ENCODE measurements around the gene VCL. TPM values are rescaled to one million over a fixed set of nuclear protein-coding genes. Genes with fewer than 3 reads are reported as not detected.

Gene VCL
- total and polyA plus RNA-seq, 9 of the 15 experiments (the other 6 are each of a cell fraction or from before 2014, with no cell fraction given), result 29.8 to 186 (median 76.4) TPM

DNA sequence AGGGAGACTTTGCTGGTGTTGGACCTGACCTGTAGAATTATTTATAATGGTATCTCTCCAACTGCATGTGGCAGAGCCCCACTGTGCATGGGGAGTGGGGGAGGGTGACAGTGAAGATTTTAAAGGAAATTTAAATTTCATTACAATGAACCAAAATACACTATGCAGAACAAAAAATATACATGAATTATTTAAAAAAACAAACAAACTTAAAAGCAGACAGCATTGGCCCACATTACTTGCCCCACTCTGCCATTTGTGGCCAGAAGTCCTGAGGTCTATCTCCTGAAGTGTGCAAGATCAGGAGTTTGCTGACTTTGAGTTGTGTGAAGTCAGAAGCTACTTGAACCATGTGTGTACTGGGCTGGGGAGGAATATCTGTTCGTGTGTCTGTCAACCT, 112.2 kb downstream of the VCL start (continued):
- TF ChIP-seq MTA3 (IDR thresholded peaks at IDR 0.05; ENCODE audit: borderline replicate concordance), result no peak
- no peak for TF ChIP-seq MYNN (IDR thresholded peaks at IDR 0.05)
- no peak for TF ChIP-seq MYNN (CRISPR knock-in tag; IDR thresholded peaks at IDR 0.05)
- TF ChIP-seq TEAD1 (CRISPR knock-in tag; IDR thresholded peaks at IDR 0.05), result no peak
- TF ChIP-seq, protein P1, sequence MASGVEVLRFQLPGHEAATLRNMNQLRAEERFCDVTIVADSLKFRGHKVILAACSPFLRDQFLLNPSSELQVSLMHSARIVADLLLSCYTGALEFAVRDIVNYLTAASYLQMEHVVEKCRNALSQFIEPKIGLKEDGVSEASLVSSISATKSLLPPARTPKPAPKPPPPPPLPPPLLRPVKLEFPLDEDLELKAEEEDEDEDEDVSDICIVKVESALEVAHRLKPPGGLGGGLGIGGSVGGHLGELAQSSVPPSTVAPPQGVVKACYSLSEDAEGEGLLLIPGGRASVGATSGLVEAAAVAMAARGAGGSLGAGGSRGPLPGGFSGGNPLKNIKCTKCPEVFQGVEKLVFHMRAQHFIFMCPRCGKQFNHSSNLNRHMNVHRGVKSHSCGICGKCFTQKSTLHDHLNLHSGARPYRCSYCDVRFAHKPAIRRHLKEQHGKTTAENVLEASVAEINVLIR (CRISPR knock-in tag; IDR thresholded peaks at IDR 0.05), result no peak
- TF ChIP-seq, protein P2, sequence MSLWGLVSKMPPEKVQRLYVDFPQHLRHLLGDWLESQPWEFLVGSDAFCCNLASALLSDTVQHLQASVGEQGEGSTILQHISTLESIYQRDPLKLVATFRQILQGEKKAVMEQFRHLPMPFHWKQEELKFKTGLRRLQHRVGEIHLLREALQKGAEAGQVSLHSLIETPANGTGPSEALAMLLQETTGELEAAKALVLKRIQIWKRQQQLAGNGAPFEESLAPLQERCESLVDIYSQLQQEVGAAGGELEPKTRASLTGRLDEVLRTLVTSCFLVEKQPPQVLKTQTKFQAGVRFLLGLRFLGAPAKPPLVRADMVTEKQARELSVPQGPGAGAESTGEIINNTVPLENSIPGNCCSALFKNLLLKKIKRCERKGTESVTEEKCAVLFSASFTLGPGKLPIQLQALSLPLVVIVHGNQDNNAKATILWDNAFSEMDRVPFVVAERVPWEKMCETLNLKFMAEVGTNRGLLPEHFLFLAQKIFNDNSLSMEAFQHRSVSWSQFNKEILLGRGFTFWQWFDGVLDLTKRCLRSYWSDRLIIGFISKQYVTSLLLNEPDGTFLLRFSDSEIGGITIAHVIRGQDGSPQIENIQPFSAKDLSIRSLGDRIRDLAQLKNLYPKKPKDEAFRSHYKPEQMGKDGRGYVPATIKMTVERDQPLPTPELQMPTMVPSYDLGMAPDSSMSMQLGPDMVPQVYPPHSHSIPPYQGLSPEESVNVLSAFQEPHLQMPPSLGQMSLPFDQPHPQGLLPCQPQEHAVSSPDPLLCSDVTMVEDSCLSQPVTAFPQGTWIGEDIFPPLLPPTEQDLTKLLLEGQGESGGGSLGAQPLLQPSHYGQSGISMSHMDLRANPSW (CRISPR knock-in tag; IDR thresholded peaks at IDR 0.05), result no peak
- TF ChIP-seq, protein P3, sequence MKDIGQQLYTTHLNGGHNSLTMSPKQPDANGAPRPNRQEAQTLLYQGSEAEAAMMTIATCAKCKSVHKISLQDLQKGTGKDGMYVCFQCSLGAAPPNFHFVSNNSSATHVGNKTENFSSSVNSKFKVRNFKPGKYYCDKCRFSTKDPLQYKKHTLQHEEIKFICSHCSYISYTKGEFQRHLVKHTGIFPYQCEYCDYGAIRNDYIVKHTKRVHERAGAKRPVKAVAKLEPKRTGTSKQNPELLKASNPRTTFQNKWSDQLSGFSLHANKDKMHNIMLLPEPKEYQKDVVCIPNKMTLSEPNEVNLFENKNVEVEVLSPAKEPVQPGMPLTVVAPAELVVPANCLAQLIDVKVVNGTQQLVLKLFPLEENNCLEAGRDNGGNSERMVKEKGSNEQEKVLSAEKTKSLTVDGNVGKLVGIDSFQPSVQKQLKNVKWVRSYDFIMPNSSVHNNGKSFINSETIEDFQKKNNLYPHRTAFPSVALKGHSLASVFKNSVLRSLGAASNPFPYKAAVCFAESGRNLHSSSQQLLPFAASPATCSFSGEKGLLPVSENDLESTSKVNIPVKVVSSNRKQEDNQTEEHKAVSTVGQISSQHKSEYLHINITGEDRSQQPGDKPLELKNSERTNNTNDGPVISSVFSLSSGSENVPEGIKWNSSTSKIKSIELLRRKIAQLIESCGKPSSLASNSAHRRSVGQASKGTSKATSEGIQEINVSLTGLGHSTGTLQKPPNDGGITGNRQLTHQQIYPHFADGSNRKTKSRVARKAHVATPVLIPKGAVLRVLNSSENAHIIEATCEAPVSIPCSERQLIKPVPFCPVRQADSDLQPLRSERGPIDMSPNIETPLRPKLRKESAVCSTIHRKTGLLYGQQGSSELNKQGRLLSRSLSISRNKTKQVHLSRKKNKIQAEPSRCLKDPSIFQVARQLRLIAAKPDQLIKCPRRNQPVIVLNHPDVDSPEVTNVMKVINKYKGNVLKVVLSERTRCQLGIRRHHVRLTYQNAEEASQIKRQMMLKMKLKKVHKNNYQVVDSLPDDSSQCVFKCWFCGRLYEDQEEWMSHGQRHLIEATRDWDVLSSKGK (CRISPR knock-in tag; IDR thresholded peaks at IDR 0.05), result no peak
- no peak for TF ChIP-seq PTBP1 (IDR thresholded peaks at IDR 0.05; ENCODE audit: low read depth, low read length)

Measured in K562 (cell line).